Measurements from ENCODE around the gene RIT1.

Gene RIT1

GRCh38 chr1:155859234-155859829 lies 51.8 kb downstream of the RIT1 start, which contains the start of gene SYT11:
SYT11 (plus strand) TSS chr1:155859567; CDS start chr1:155859762, 195 bp downstream.
- Histone ChIP-seq H4K20me1 (peaks cover 5% of the 10 kb centered on the region; the same call in 1 of the 2 replicates), H3K27me3 (no peaks in the 10 kb centered on the region), H3K36me3 (peaks cover 24% of the 10 kb centered on the region), H3K27ac (peak within 1 kb of the TSS; percentile 95), H3K9ac (peak within 1 kb of the TSS; percentile 90), H3K4me3 (peak within 1 kb of the TSS; percentile 72), H3K9me3 (no peaks in the 10 kb centered on the region), H3K4me2 (peak within 1 kb of the TSS; percentile 88), H3K4me1 (peaks cover 53% of the 10 kb centered on the region)
- TF ChIP-seq Cebpa-rat (IDR thresholded peaks at IDR 0.05), result no peak

GRCh38 chr1:155858800-155859233 lies 52.3 kb downstream of the RIT1 start:
- H4K20me1 ChIP-seq, result peaks cover under 1% of the 10 kb centered on the region; the same call in 1 of the 2 replicates
- H3K4me2 ChIP-seq, result peak overlapping the region; percentile 88
- peaks cover 53% of the 10 kb centered on the region for H3K4me1 ChIP-seq
- peak overlapping the region; percentile 72 for H3K4me3 ChIP-seq
- H3K9ac ChIP-seq, result peak overlapping the region; percentile 35; the same call in 1 of the 2 replicates
- H3K27me3 ChIP-seq, result no peaks in the 10 kb centered on the region
- H3K9me3 ChIP-seq, result no peaks in the 10 kb centered on the region
- peaks cover 29% of the 10 kb centered on the region for H3K36me3 ChIP-seq
- TF ChIP-seq Cebpa-rat (IDR thresholded peaks at IDR 0.05), result peak; percentile 52; the same call in 1 of the 2 replicates
- 0 out of 2 replicates have a peak overlapping the region, but pooled peaks have one; percentile 32 for H3K27ac ChIP-seq

GRCh38 chr1:155856975-155857930 lies 53.9 kb downstream of the RIT1 start, which contains the start of gene GON4L:
GON4L (minus strand) TSS chr1:155857214; CDS start chr1:155853780, 3,434 bp downstream.
- peak within 1 kb of the TSS; percentile 85 for H3K27ac ChIP-seq
- H3K9me3 ChIP-seq, result no peaks in the 10 kb centered on the region
- peak within 1 kb of the TSS; percentile 81 for H3K4me3 ChIP-seq
- peaks cover 39% of the 10 kb centered on the region for H3K36me3 ChIP-seq
- peak within 1 kb of the TSS; percentile 88 for H3K4me2 ChIP-seq
- TF ChIP-seq Cebpa-rat (IDR thresholded peaks at IDR 0.05), result no peak
- H3K27me3 ChIP-seq, result no peaks in the 10 kb centered on the region
- H3K4me1 ChIP-seq, result peaks cover 58% of the 10 kb centered on the region
- H3K9ac ChIP-seq, result peak within 1 kb of the TSS; percentile 86
- H4K20me1 ChIP-seq, result peaks cover 15% of the 10 kb centered on the region

GRCh38 chr1:155856257-155856974 lies 54.7 kb downstream of the RIT1 start:
- Histone ChIP-seq H3K4me1 (peaks cover 58% of the 10 kb centered on the region), H3K4me2 (peak overlapping the region; percentile 88), H3K4me3 (peak overlapping the region; percentile 81), H4K20me1 (peaks cover 23% of the 10 kb centered on the region), H3K27me3 (no peaks in the 10 kb centered on the region), H3K36me3 (peaks cover 42% of the 10 kb centered on the region), H3K9me3 (no peaks in the 10 kb centered on the region), H3K9ac (peak overlapping the region; percentile 86), H3K27ac (peak overlapping the region; percentile 85)
- no peak for TF ChIP-seq Cebpa-rat (IDR thresholded peaks at IDR 0.05)

GRCh38 chr1:155850345-155850744 lies 60.8 kb downstream of the RIT1 start:
- Histone ChIP-seq H3K4me2 (peak overlapping the region; percentile 6; the same call in 1 of the 2 replicates), H3K36me3 (peaks cover 96% of the 10 kb centered on the region), H3K27me3 (no peaks in the 10 kb centered on the region), H3K4me1 (peaks cover 25% of the 10 kb centered on the region), H3K9me3 (no peaks in the 10 kb centered on the region), H3K4me3 (no peak overlapping the region), H3K9ac (no peak overlapping the region), H3K27ac (no peak overlapping the region), H4K20me1 (peaks cover 83% of the 10 kb centered on the region)
- TF ChIP-seq Cebpa-rat (IDR thresholded peaks at IDR 0.05), result no peak

- H3K4me1 ChIP-seq, result peaks cover 23% of the 10 kb centered on the region
- H3K9me3 ChIP-seq, result no peaks in the 10 kb centered on the region
- TF ChIP-seq Cebpa-rat (IDR thresholded peaks at IDR 0.05), result no peak
- H3K27ac ChIP-seq, result no peak overlapping the region
- 0 out of 2 replicates have a peak overlapping the region, but pooled peaks have one; percentile 26 for H3K4me2 ChIP-seq
- no peaks in the 10 kb centered on the region for H3K27me3 ChIP-seq
- no peak overlapping the region for H3K4me3 ChIP-seq
- peaks cover 96% of the 10 kb centered on the region for H3K36me3 ChIP-seq
- no peak overlapping the region for H3K9ac ChIP-seq
- H4K20me1 ChIP-seq, result peaks cover 99% of the 10 kb centered on the region
Observed at GRCh38 chr1:155847823-155848529, 63.2 kb downstream of the RIT1 start.

Data from BLaER1 (cell line).